ENCODE data around the gene GRB10.
A peak's percentile ranks its signal among the peaks of the same experiment; 100 is the strongest.

Gene GRB10

GRCh38 chr7:50782375-50783208 is at the start of gene GRB10:
GRB10 (minus strand) TSS chr7:50782896; CDS start chr7:50732322, 50,574 bp downstream.
- H3K9ac ChIP-seq: peak within 1 kb of the TSS; percentile 21 to 74 (median 60); a peak in 20 of 22 replicates
- H3K4me1 ChIP-seq: peaks cover 18 to 51% (median 40%) of the 10 kb centered on the region in 10 experiments
- H4K20me1 ChIP-seq: peaks cover 84 to 100% (median 95%) of the 10 kb centered on the region in 11 experiments
- no peak for TF ChIP-seq Cebpa-rat (IDR thresholded peaks at IDR 0.05)
- H3K36me3 ChIP-seq: peaks cover 6 to 53% (median 33%) of the 10 kb centered on the region in 11 experiments; a peak in 21 of 22 replicates
- peak within 1 kb of the TSS; percentile 78 to 91 (median 87) for H3K4me2 ChIP-seq
- peak within 1 kb of the TSS in 3 of 11 experiments; percentile 1 to 44 (median 31); a peak in 4 of 22 replicates for H3K27ac ChIP-seq
- peak within 1 kb of the TSS; percentile 56 to 75 (median 66) for H3K4me3 ChIP-seq
- H3K27me3 ChIP-seq: peaks cover 0 to 5% (median 0%) of the 10 kb centered on the region in 11 experiments; a peak in 5 of 22 replicates
- H3K9me3 ChIP-seq (replicated peaks in 1 of 11): peaks cover 4 to 44% (median 20%) of the 10 kb centered on the region in 11 experiments

- no peak overlapping the region for H3K9ac ChIP-seq
- no peaks in the 10 kb centered on the region for H3K27me3 ChIP-seq
- H3K27ac ChIP-seq: no peak overlapping the region
- peaks cover 0 to 6% (median 0%) of the 10 kb centered on the region in 11 experiments; a peak in 2 of 22 replicates for H3K9me3 ChIP-seq (replicated peaks in 1 of 11)
- peaks cover 0 to 34% (median 14%) of the 10 kb centered on the region in 10 experiments; a peak in 17 of 20 replicates for H3K4me1 ChIP-seq
- no peaks in the 10 kb centered on the region for H3K36me3 ChIP-seq
- H3K4me2 ChIP-seq: no peak overlapping the region
- no peak for TF ChIP-seq Cebpa-rat (IDR thresholded peaks at IDR 0.05)
- no peak overlapping the region for H3K4me3 ChIP-seq
- no peaks in the 10 kb centered on the region for H4K20me1 ChIP-seq
Measured at GRCh38 chr7:50828801-50829200, 46.1 kb upstream of the GRB10 start.

- Histone ChIP-seq H4K20me1 (no peaks in the 10 kb centered on the region), H3K9me3 (replicated peaks in 1 of 11) (peaks cover 0 to 6% (median 0%) of the 10 kb centered on the region in 11 experiments; a peak in 2 of 22 replicates), H3K36me3 (no peaks in the 10 kb centered on the region), H3K4me1 (peaks cover 0 to 34% (median 14%) of the 10 kb centered on the region in 10 experiments; a peak in 17 of 20 replicates), H3K27me3 (no peaks in the 10 kb centered on the region), H3K27ac (no peak overlapping the region), H3K4me3 (no peak overlapping the region), H3K9ac (no peak overlapping the region), H3K4me2 (no peak overlapping the region)
- no peak for TF ChIP-seq Cebpa-rat (IDR thresholded peaks at IDR 0.05)
Measured at GRCh38 chr7:50828116-50828515, 45.4 kb upstream of the GRB10 start.

GRCh38 chr7:50827281-50827680 is 44.6 kb upstream of the GRB10 start:
- H3K4me2 ChIP-seq: peak overlapping the region in 9 of 11 experiments; percentile 8 to 77 (median 47); a peak in 16 of 22 replicates
- H3K27ac ChIP-seq: peak overlapping the region in 1 of 11 experiments; percentile 5; a peak in 1 of 22 replicates
- peaks cover 0 to 27% (median 14%) of the 10 kb centered on the region in 10 experiments; a peak in 17 of 20 replicates for H3K4me1 ChIP-seq

GRCh38 chr7:50826371-50827172 is 43.9 kb upstream of the GRB10 start:
- Histone ChIP-seq H4K20me1 (no peaks in the 10 kb centered on the region), H3K9ac (no peak overlapping the region), H3K27me3 (no peaks in the 10 kb centered on the region), H3K4me3 (no peak overlapping the region), H3K9me3 (replicated peaks in 1 of 11) (peaks cover 0 to 2% (median 0%) of the 10 kb centered on the region in 11 experiments; a peak in 2 of 22 replicates), H3K27ac (peak overlapping the region in 3 of 11 experiments; percentile 27 to 62 (median 46); a peak in 4 of 22 replicates), H3K4me1 (peaks cover 0 to 27% (median 14%) of the 10 kb centered on the region in 10 experiments; a peak in 17 of 20 replicates), H3K4me2 (peak overlapping the region in 9 of 11 experiments; percentile 8 to 77 (median 47); a peak in 16 of 22 replicates), H3K36me3 (no peaks in the 10 kb centered on the region)
- no peak for TF ChIP-seq Cebpa-rat (IDR thresholded peaks at IDR 0.05)

More at GRCh38 chr7:50827281-50827680, 44.6 kb upstream of the GRB10 start:
- Histone ChIP-seq H4K20me1 (no peaks in the 10 kb centered on the region), H3K36me3 (no peaks in the 10 kb centered on the region), H3K9me3 (replicated peaks in 1 of 11) (peaks cover 0 to 6% (median 0%) of the 10 kb centered on the region in 11 experiments; a peak in 2 of 22 replicates), H3K9ac (no peak overlapping the region), H3K27me3 (no peaks in the 10 kb centered on the region), H3K4me3 (no peak overlapping the region)
- TF ChIP-seq Cebpa-rat (IDR thresholded peaks at IDR 0.05): no peak

GRCh38 chr7:50825465-50825864 is 42.8 kb upstream of the GRB10 start:
- Histone ChIP-seq H3K4me3 (no peak overlapping the region), H3K36me3 (no peaks in the 10 kb centered on the region), H4K20me1 (no peaks in the 10 kb centered on the region), H3K27ac (no peak overlapping the region), H3K4me2 (no peak overlapping the region), H3K27me3 (no peaks in the 10 kb centered on the region), H3K9me3 (replicated peaks in 1 of 11) (no peaks in the 10 kb centered on the region; a peak in 1 of 22 replicates), H3K9ac (no peak overlapping the region), H3K4me1 (peaks cover 0 to 27% (median 14%) of the 10 kb centered on the region in 10 experiments; a peak in 17 of 20 replicates)
- no peak for TF ChIP-seq Cebpa-rat (IDR thresholded peaks at IDR 0.05)

GRCh38 chr7:50824882-50825281 is 42.2 kb upstream of the GRB10 start:
- no peak for TF ChIP-seq Cebpa-rat (IDR thresholded peaks at IDR 0.05)
- Histone ChIP-seq H3K27me3 (no peaks in the 10 kb centered on the region), H3K4me3 (no peak overlapping the region), H3K9ac (no peak overlapping the region), H3K9me3 (replicated peaks in 1 of 11) (no peaks in the 10 kb centered on the region; a peak in 1 of 22 replicates), H3K36me3 (no peaks in the 10 kb centered on the region), H3K4me1 (peaks cover 0 to 27% (median 14%) of the 10 kb centered on the region in 10 experiments; a peak in 17 of 20 replicates), H3K4me2 (no peak overlapping the region), H4K20me1 (no peaks in the 10 kb centered on the region), H3K27ac (no peak overlapping the region)

- no peak for TF ChIP-seq Cebpa-rat (IDR thresholded peaks at IDR 0.05)
- Histone ChIP-seq H3K4me1 (peaks cover 0 to 23% (median 14%) of the 10 kb centered on the region in 10 experiments; a peak in 17 of 20 replicates), H3K27ac (no peak overlapping the region)
Measured at GRCh38 chr7:50822706-50823105, 40.0 kb upstream of the GRB10 start.

More at GRCh38 chr7:50822706-50823105, 40.0 kb upstream of the GRB10 start:
- Histone ChIP-seq H3K9me3 (replicated peaks in 1 of 11) (no peaks in the 10 kb centered on the region; a peak in 1 of 22 replicates), H3K27me3 (no peaks in the 10 kb centered on the region), H4K20me1 (no peaks in the 10 kb centered on the region), H3K4me3 (no peak overlapping the region), H3K36me3 (no peaks in the 10 kb centered on the region), H3K4me2 (no peak overlapping the region), H3K9ac (no peak overlapping the region)
